PC-3 (cell line): Measurements from ENCODE around the gene FOXP1. TPM values are rescaled to one million over a fixed set of nuclear protein-coding genes. Genes with fewer than 3 reads are reported as not detected.

Experiments
- ATAC-seq: fragments of 200-7000 bp; cut with Tn5 transposase; 2 replicates; pipeline ENCODE4 v1.9.1; 2020; ENCODE audit warnings: mild to moderate bottlenecking, moderate library complexity
- BruUV-seq: library from RNA; stranded (reverse); fragments of 400-500 nt; replicated peaks from 2 replicates; lab custom pipeline; 2021; lab: Mats Ljungman, UMichigan
- CTCF ChIA-PET: fragments of 300-600 bp; sonication (Branson Sonifier 250); formaldehyde crosslinking; loops from one replicate; lab custom pipeline; 2022; ENCODE audit warnings: antibody characterized with exemption; lab: Charles Lee
- POLR2A ChIA-PET: fragments of 300-600 bp; sonication (Branson Sonifier 250); formaldehyde crosslinking; loops from one replicate; lab custom pipeline; 2022; ENCODE audit warnings: antibody characterized with exemption; ENCODE audit not compliant: unreplicated experiment; lab: Charles Lee
- DNase-seq: peaks from one replicate; pipeline ENCODE4 v3.0.0-alpha.2; 2015
- H2AFZ ChIP-seq: fragments of 300-600 bp; sonication (generic); 2 replicates; pipeline ENCODE4 v1.6.0; 2016; ENCODE audit warnings: antibody characterized with exemption, low read length
- H3F3A ChIP-seq: fragments of 300-600 bp; sonication (generic); one replicate; pipeline ENCODE4 v1.6.0; 2017; ENCODE audit warnings: antibody characterized with exemption, low read length, control low read depth, mild to moderate bottlenecking; ENCODE audit not compliant: unreplicated experiment
- H3K27ac ChIP-seq: fragments of 300-600 bp; sonication (generic); 2 replicates; pipeline ENCODE4 v1.5.1; 2016; ENCODE audit warnings: mild to moderate bottlenecking, low read length
- H3K27me3 ChIP-seq: fragments of 300-600 bp; sonication (generic); 2 replicates; pipeline ENCODE4 v1.6.1; 2016; ENCODE audit warnings: low read length, mixed read lengths
- H3K36me3 ChIP-seq: fragments of 300-600 bp; sonication (generic); 2 replicates; pipeline ENCODE4 v1.6.1; 2016; ENCODE audit warnings: low read depth, mixed run types, low read length, mixed read lengths
- H3K4me1 ChIP-seq: fragments of 300-600 bp; sonication (generic); 2 replicates; pipeline ENCODE4 v1.5.1; 2016; ENCODE audit warnings: low read length; ENCODE audit not compliant: insufficient read depth
- H3K4me2 ChIP-seq: fragments of 300-600 bp; sonication (generic); 2 replicates; pipeline ENCODE4 v1.6.0; 2016; ENCODE audit warnings: low read length
- H3K4me3 ChIP-seq: fragments of 300-600 bp; sonication (generic); 2 replicates; pipeline ENCODE4 v1.5.1; 2016; ENCODE audit warnings: mild to moderate bottlenecking, low read length, mixed read lengths
- H3K79me2 ChIP-seq: fragments of 300-600 bp; sonication (generic); 2 replicates; pipeline ENCODE4 v1.6.1; 2017; ENCODE audit warnings: low read length, mixed read lengths
- H3K9ac ChIP-seq: fragments of 300-600 bp; sonication (generic); 2 replicates; pipeline ENCODE4 v1.6.0; 2016; ENCODE audit warnings: mild to moderate bottlenecking, low read length
- H3K9me2 ChIP-seq: fragments of 300-600 bp; sonication (generic); replicated peaks from 2 replicates; pipeline ENCODE4 v1.6.1; 2016; ENCODE audit warnings: mixed run types, low read length, mixed read lengths
- H3K9me3 ChIP-seq: fragments of 300-600 bp; sonication (generic); 2 replicates; pipeline ENCODE4 v1.6.1; 2016; ENCODE audit warnings: low read length, mixed read lengths
- H4K20me1 ChIP-seq: fragments of 300-600 bp; sonication (generic); 2 replicates; pipeline ENCODE4 v1.6.1; 2016; ENCODE audit warnings: low read length, mixed read lengths
- EZH2 ChIP-seq: fragments of 300-600 bp; sonication (generic); IDR thresholded peaks from one replicate; pipeline ENCODE4 v1.6.1; 2017; ENCODE audit warnings: antibody characterized with exemption, mild to moderate bottlenecking, low read length; ENCODE audit not compliant: unreplicated experiment
- EZH2phosphoT487 ChIP-seq: fragments of 300-600 bp; sonication (generic); IDR thresholded peaks from 2 replicates; pipeline ENCODE4 v1.6.1; 2018; ENCODE audit warnings: mild to moderate bottlenecking, antibody characterized with exemption, low read length, borderline replicate concordance
- intact Hi-C: fragments of 100-400 bp; cut with micrococcal nuclease; formaldehyde crosslinking; loops from 2 replicates; pipeline ENCODE4 v1.9.0; 2023
- total RNA-seq: library from RNA; depleted of rRNA; stranded (reverse); fragments of >200 nt; gene quantifications from 2 replicates; pipeline ENCODE4 v1.2.3, GENCODE V29; 2014
- TF ChIP-seq, protein P1 (sequence below): fragments of 300-600 bp; sonication (generic); conservative IDR thresholded peaks from 2 replicates; pipeline ENCODE4 v1.5.1; 2017; ENCODE audit warnings: antibody characterized with exemption, low read depth, mild to moderate bottlenecking, low read length

The FOXP1 gene
- total RNA-seq, 1 experiment from 2014 or later: 35.3 TPM

DNA sequence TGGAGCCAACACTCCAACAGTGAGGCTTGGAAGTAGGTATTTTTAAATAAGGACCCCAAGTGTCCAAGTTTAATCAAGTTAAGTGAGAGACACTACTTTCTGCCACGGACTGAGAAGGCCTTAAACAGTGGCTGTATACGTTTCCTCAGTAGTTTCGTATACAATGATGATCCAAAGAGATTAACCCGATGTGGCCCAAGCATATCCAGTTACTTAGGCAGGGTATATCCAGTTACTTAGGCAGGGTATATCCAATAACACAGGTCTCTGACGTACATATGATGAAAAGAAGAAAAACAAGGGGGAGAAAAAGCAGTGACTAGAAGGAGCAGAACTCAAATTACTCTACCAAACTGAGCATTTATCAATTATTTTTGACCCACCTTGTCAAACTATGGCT, 591.4 kb downstream of the FOXP1 start:
- CTCF ChIA-PET: no interaction called here
- no peaks in the 10 kb centered on the region for H3K9me3 ChIP-seq
- BruUV-seq: no TSS peak
- TF ChIP-seq EZH2phosphoT487 (no peak), EZH2 (no peak)
- TF ChIP-seq, protein P1, sequence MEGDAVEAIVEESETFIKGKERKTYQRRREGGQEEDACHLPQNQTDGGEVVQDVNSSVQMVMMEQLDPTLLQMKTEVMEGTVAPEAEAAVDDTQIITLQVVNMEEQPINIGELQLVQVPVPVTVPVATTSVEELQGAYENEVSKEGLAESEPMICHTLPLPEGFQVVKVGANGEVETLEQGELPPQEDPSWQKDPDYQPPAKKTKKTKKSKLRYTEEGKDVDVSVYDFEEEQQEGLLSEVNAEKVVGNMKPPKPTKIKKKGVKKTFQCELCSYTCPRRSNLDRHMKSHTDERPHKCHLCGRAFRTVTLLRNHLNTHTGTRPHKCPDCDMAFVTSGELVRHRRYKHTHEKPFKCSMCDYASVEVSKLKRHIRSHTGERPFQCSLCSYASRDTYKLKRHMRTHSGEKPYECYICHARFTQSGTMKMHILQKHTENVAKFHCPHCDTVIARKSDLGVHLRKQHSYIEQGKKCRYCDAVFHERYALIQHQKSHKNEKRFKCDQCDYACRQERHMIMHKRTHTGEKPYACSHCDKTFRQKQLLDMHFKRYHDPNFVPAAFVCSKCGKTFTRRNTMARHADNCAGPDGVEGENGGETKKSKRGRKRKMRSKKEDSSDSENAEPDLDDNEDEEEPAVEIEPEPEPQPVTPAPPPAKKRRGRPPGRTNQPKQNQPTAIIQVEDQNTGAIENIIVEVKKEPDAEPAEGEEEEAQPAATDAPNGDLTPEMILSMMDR: no peak
- H3K4me3 ChIP-seq: no peak overlapping the region
- H3K27me3 ChIP-seq: no peaks in the 10 kb centered on the region
- 0 out of 2 replicates have a peak, but pooled peaks cover 5% of the 10 kb centered on the region for H3K36me3 ChIP-seq
- no peak overlapping the region for H3K9ac ChIP-seq
- no peak overlapping the region for H2AFZ ChIP-seq
- intact Hi-C loops: no loop called here
- H3K79me2 ChIP-seq: no peaks in the 10 kb centered on the region
- no peaks in the 10 kb centered on the region for H3K4me1 ChIP-seq
- H3K4me2 ChIP-seq: no peak overlapping the region
- no peaks in the 10 kb centered on the region for H3F3A ChIP-seq
- no peaks in the 10 kb centered on the region for H4K20me1 ChIP-seq
- no peak overlapping the region for H3K27ac ChIP-seq
- ATAC-seq: no peak
- H3K9me2 ChIP-seq: no peaks in the 10 kb centered on the region
- DNase-seq: no peak
- POLR2A ChIA-PET: no interaction called here

DNA sequence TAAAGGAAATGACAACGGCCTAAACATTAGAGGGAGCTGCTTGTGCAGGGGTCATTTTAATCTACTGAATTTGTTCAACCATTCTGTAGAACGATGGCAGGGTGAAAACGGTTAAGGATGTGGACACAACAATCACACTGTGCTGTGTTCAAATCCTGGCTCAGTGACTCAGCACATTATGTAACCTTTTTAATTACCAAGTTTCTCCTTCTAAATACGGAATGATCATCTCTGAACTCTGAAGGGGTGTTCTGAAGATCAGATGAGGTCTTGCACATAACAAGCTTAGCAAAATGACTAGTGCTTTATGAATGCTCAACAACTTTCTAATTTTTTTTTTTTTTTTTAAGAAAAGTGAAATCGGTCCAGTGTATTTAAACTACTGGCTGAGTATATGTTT, 592.8 kb downstream of the FOXP1 start:
- CTCF ChIA-PET: no interaction called here
- TF ChIP-seq, protein P1: no peak
- no peak for TF ChIP-seq EZH2phosphoT487
- no peak for TF ChIP-seq EZH2
- Histone ChIP-seq H3K79me2 (no peaks in the 10 kb centered on the region), H3K4me3 (no peak overlapping the region), H3K27me3 (no peaks in the 10 kb centered on the region), H3K9me3 (no peaks in the 10 kb centered on the region), H3K4me1 (no peaks in the 10 kb centered on the region), H2AFZ (no peak overlapping the region), H3K9ac (no peak overlapping the region), H4K20me1 (no peaks in the 10 kb centered on the region), H3K4me2 (no peak overlapping the region), H3K36me3 (peaks cover 16% of the 10 kb centered on the region; the same call in 1 of the 2 replicates), H3K27ac (no peak overlapping the region), H3F3A (no peaks in the 10 kb centered on the region), H3K9me2 (no peaks in the 10 kb centered on the region)
- no TSS peak for BruUV-seq
- ATAC-seq (no peak), DNase-seq (no peak)
- POLR2A ChIA-PET: no interaction called here
- intact Hi-C loops: no loop called here

DNA sequence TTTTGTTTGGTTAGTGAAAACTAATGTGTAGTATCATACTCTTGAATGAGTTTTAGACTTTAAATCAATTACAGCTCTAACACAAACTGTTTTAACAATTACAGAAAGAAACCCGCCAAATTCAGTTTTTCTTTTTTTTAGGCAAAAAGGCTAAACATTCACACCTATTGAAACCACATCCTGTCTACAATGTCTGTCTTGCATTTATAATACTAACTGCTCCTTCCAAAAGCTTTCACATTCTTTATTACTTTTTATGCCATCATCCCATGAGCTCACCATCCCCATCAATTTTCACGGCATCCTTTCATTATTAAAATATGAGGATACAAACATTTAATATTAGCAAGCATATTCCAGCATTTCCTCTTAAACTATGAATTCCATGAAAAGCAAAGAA, 593.3 kb downstream of the FOXP1 start:
- POLR2A ChIA-PET: no interaction called here
- intact Hi-C loops: no loop called here
- Histone ChIP-seq H3K4me2 (no peak overlapping the region), H3K9ac (no peak overlapping the region), H3K9me2 (no peaks in the 10 kb centered on the region), H3K4me3 (no peak overlapping the region), H3K36me3 (peaks cover 16% of the 10 kb centered on the region; the same call in 1 of the 2 replicates), H3K27ac (no peak overlapping the region), H3K4me1 (no peaks in the 10 kb centered on the region), H3K9me3 (no peaks in the 10 kb centered on the region), H2AFZ (no peak overlapping the region), H3K27me3 (no peaks in the 10 kb centered on the region), H3F3A (no peaks in the 10 kb centered on the region), H4K20me1 (no peaks in the 10 kb centered on the region), H3K79me2 (no peaks in the 10 kb centered on the region)
- CTCF ChIA-PET: no interaction called here
- TF ChIP-seq EZH2phosphoT487 (no peak), EZH2 (no peak)
- TF ChIP-seq, protein P1: no peak
- ATAC-seq (no peak), DNase-seq (no peak)
- no TSS peak for BruUV-seq
